Colonic mucosa (tissue), 4 donors: ENCODE measurements around the gene BAIAP3. TPM values are rescaled to one million over a fixed set of nuclear protein-coding genes. Genes with fewer than 3 reads are reported as not detected.

ENCODE experiments used
- DNase-seq: peaks from one replicate; pipeline ENCODE4 v3.0.0-alpha.2; 2020
- H3K27ac ChIP-seq: fragments of 200-600 bp; one replicate; pipeline ENCODE4 v1.8.0; 2021
- H3K27me3 ChIP-seq: fragments of 200-600 bp; one replicate; pipeline ENCODE4 v1.8.0; 2021
- H3K36me3 ChIP-seq: fragments of 200-600 bp; one replicate; pipeline ENCODE4 v1.8.0; 2021
- H3K4me1 ChIP-seq: fragments of 200-600 bp; one replicate; pipeline ENCODE4 v1.8.0; 2021; ENCODE audit warnings: mild to moderate bottlenecking
- H3K4me3 ChIP-seq: fragments of 200-600 bp; one replicate; pipeline ENCODE4 v1.8.0; 2021
- H3K9ac ChIP-seq, 2 donors: one replicate each; pipeline ENCODE4 v1.7.0; 2013; ENCODE audit warnings: control low read depth in 2 of 2, low read depth in 2 of 2, low read length in 2 of 2
- H3K9me3 ChIP-seq: fragments of 200-600 bp; one replicate; pipeline ENCODE4 v1.8.0; 2021
- intact Hi-C: fragments of 100-400 bp; cut with DNase I; formaldehyde crosslinking; loops from one replicate; pipeline ENCODE4 v1.14.1; 2022
- total RNA-seq, 2 donors: library from RNA; stranded (reverse); fragmentation: NEBNext Ultra II Directional in 1 of 2; extraction: Animal tissue kit (Norgen Biotek cat#: 25700) in 1 of 2; gene quantifications; one replicate each; pipeline ENCODE4 v1.2.1, GENCODE V29; 2021
- TF ChIP-seq, protein P1 (sequence below): fragments of 200-600 bp; IDR thresholded peaks from one replicate; pipeline ENCODE4 v1.8.0; 2022; ENCODE audit warnings: antibody characterized with exemption, mild to moderate bottlenecking
- donor health status: healthy.
- donor health status: DM: no; HTN: no; CAD: no.
- donor health status: DM: no; HTN: no; CAD: no.

BAIAP3 gene
- total RNA-seq, 2 donors from 2014 or later: 5.5 to 9.8 TPM

DNA sequence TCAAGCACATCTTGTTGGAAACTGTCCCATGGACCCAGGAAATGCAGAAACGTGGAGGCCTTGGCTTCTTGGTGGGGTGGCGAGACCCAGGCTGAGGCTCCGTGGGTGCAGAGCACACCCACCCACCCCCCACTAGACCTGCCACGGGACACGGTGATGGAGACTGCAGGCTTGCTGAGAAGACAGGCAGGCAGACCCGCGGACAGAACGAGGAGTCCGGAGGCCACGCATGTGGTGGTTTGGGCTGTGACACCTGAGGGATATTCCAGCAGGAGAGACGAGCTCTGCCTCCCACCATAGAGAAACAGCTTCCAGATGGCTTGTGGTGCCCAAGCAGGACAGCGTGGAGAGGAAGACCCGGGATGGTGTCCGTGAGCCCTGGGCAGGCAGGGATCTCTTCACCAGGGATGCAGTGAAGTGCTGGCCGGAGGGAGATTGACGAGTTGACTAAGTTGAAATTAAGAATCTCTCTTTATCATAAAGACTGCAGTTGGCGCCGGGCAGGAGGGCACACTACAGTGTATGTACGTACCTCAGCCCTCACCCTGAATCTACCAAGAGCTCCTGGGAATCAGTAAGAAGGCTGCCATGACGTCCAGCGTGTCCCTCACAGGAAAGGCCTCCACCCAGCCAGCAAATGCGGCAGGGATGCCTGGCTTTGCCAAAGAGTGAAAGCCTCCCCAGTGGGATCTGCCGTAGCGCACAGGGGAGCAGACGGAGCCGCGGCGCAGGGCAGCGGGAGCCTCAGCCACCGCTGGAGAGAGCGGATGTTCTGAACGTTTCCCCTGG lies 15.8 kb upstream of the BAIAP3 start:
- Histone ChIP-seq H3K27me3 (no peaks in the 10 kb centered on the region), H3K4me1 (no peaks in the 10 kb centered on the region), H3K9me3 (no peaks in the 10 kb centered on the region), H3K27ac (no peak overlapping the region), H3K9ac (no peak overlapping the region), H3K36me3 (peaks cover 29% of the 10 kb centered on the region), H3K4me3 (no peak overlapping the region)
- TF ChIP-seq, protein P1, sequence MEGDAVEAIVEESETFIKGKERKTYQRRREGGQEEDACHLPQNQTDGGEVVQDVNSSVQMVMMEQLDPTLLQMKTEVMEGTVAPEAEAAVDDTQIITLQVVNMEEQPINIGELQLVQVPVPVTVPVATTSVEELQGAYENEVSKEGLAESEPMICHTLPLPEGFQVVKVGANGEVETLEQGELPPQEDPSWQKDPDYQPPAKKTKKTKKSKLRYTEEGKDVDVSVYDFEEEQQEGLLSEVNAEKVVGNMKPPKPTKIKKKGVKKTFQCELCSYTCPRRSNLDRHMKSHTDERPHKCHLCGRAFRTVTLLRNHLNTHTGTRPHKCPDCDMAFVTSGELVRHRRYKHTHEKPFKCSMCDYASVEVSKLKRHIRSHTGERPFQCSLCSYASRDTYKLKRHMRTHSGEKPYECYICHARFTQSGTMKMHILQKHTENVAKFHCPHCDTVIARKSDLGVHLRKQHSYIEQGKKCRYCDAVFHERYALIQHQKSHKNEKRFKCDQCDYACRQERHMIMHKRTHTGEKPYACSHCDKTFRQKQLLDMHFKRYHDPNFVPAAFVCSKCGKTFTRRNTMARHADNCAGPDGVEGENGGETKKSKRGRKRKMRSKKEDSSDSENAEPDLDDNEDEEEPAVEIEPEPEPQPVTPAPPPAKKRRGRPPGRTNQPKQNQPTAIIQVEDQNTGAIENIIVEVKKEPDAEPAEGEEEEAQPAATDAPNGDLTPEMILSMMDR: no peak
- intact Hi-C loops: no loop called here
- DNase-seq: no peak

DNA sequence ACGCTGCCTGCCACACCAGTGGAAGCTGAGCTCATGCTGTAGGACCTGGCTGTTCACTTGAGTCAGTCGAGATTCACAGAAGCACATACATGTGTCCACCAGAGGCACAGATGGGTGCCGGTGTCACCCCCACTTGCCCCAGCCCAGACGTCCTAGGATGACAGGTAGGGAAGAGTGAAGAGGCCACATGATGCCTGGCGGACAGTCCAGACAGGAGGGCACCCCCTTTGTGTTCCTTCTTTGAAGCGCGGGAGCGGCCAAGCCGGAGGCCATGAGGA lies 15.2 kb upstream of the BAIAP3 start:
- H3K27ac ChIP-seq: no peak overlapping the region
- H3K36me3 ChIP-seq: peaks cover 30% of the 10 kb centered on the region
- intact Hi-C loops: no loop called here
- TF ChIP-seq, protein P1: no peak
- no peak for DNase-seq
- H3K4me1 ChIP-seq: no peaks in the 10 kb centered on the region
- no peaks in the 10 kb centered on the region for H3K27me3 ChIP-seq
- H3K4me3 ChIP-seq: no peak overlapping the region
- H3K9me3 ChIP-seq: no peaks in the 10 kb centered on the region
- no peak overlapping the region for H3K9ac ChIP-seq

DNA sequence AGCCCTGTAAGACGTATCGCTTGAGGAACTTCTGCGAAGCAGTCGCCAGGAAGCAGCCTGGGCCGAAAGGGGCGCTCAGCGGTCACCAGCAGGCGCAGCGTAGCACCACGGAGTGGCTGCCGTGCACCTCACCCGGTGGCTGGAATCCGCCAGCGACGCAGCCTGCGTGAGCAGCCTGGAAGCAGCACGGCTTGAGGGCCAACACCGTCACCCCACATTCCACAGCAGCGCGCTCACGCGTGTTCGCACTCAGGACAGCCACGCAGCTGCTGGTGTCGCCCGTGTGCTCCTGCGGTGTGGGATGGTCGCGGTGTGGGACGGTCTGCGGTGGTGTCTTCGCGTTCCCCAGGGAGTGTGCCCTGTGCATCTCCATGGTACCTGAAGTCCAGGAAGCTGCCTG lies 14.4 kb upstream of the BAIAP3 start:
- H3K4me1 ChIP-seq: no peaks in the 10 kb centered on the region
- H3K36me3 ChIP-seq: peaks cover 33% of the 10 kb centered on the region
- H3K9ac ChIP-seq: no peak overlapping the region
- intact Hi-C loops: no loop called here
- H3K4me3 ChIP-seq: no peak overlapping the region
- TF ChIP-seq, protein P1: no peak
- no peaks in the 10 kb centered on the region for H3K9me3 ChIP-seq
- no peak for DNase-seq
- no peaks in the 10 kb centered on the region for H3K27me3 ChIP-seq
- H3K27ac ChIP-seq: no peak overlapping the region

DNA sequence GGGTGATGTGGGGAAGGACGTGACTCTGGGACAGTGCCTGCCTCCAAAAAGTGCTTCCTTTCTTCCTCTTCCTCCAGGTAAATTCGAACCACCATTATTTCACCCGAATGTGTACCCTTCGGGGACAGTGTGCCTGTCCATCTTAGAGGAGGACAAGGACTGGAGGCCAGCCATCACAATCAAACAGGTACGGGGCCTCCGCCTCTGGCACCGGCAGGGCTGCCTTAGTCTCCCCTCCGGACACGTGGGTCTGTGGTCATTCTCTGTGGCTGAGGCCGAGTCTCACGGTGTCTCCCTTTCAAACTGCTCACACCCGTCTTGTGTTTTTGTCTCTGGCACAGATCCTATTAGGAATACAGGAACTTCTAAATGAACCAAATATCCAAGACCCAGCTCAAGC lies 13.3 kb upstream of the BAIAP3 start:
- Histone ChIP-seq H3K27ac (no peak overlapping the region), H3K36me3 (peaks cover 40% of the 10 kb centered on the region), H3K4me3 (no peak overlapping the region), H3K4me1 (no peaks in the 10 kb centered on the region), H3K9ac (no peak overlapping the region), H3K9me3 (no peaks in the 10 kb centered on the region), H3K27me3 (no peaks in the 10 kb centered on the region)
- intact Hi-C loops: no loop called here
- TF ChIP-seq, protein P1: no peak
- DNase-seq: no peak

DNA sequence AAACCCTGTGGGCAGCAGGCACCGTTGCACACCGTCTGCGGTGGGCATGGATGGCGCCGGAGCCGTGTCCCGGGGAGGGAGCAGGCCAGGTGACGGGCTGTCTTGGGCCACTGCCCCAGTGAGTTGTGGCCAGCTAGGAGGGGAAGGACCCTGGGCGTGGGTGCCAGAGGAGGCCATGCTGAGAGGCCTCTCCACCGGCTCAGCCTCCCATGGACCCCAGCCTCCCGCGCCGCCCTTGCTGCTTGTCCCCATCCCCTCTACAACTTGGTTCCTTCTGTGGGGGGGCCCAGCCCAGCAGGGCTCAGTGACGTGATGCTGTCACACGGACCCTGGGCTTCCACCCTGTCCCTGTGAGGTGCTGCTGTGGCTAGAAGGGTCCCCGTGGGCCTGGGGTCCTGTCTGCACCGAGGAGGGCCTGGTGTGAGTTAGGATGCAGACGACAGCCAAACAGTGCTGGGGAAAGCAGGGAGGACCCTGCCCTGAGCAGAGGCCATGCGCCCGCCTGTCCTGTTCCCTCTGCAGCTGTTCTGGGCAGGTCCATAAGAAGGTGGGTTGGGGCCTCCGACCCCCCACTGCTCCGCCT lies 12.7 kb upstream of the BAIAP3 start:
- no peak overlapping the region for H3K4me3 ChIP-seq
- no peak overlapping the region for H3K9ac ChIP-seq
- H3K36me3 ChIP-seq: peaks cover 37% of the 10 kb centered on the region
- no peak for DNase-seq
- TF ChIP-seq, protein P1: no peak
- H3K9me3 ChIP-seq: no peaks in the 10 kb centered on the region
- intact Hi-C loops: no loop called here
- H3K27me3 ChIP-seq: no peaks in the 10 kb centered on the region
- no peaks in the 10 kb centered on the region for H3K4me1 ChIP-seq
- H3K27ac ChIP-seq: no peak overlapping the region
